Activated T-cell treated with anti-CD3 and anti-CD28 coated beads, Interleukin-2, amount 50 U/mL, for 72 hours (primary cell): Measurements from ENCODE around the gene ITSN2. TPM values are rescaled to one million over a fixed set of nuclear protein-coding genes. Genes with fewer than 3 reads are reported as not detected.
"Not testable (repeated sequence)": the region's sequence is repeated elsewhere in the genome, so short reads cannot be mapped to it uniquely, and the experiment has no call there.

ENCODE experiments used
- ATAC-seq, 2 donors: fragments of 150-1000 bp; cut with Tn5 transposase; replicated peaks in 1 of 2; 2 replicates each; pipeline ENCODE4 v1.10.0; 2021; ENCODE audit warnings: moderate library complexity in 2 of 2, mild to moderate bottlenecking in 1 of 2
- DNase-seq, 2 donors: peaks; one replicate each; pipeline ENCODE4 v3.0.0; 2021 to 2022; ENCODE audit warnings: mixed read lengths in 1 of 2
- H3K27ac Mint-ChIP-seq: one replicate; pipeline ENCODE4 v1.8.0; 2022; ENCODE audit warnings: mild to moderate bottlenecking, moderate library complexity, mixed read lengths
- H3K27me3 Mint-ChIP-seq: one replicate; pipeline ENCODE4 v1.8.0; 2022; ENCODE audit warnings: low read depth, mixed read lengths
- H3K36me3 Mint-ChIP-seq, 2 donors: one replicate each; pipeline ENCODE4 v1.8.0; 2022; ENCODE audit warnings: mixed read lengths in 2 of 2, mild to moderate bottlenecking in 1 of 2; ENCODE audit not compliant: insufficient read depth in 2 of 2
- H3K4me1 Mint-ChIP-seq: one replicate; pipeline ENCODE4 v1.8.0; 2022; ENCODE audit warnings: low read depth, mixed read lengths
- H3K4me3 Mint-ChIP-seq, 2 donors: one replicate each; pipeline ENCODE4 v1.8.0; 2022; ENCODE audit warnings: mild to moderate bottlenecking in 2 of 2, mixed read lengths in 2 of 2, moderate library complexity in 2 of 2
- H3K9me3 Mint-ChIP-seq, 2 donors: one replicate each; pipeline ENCODE4 v1.8.0; 2022; ENCODE audit warnings: mixed read lengths in 2 of 2
- total RNA-seq, 2 donors: library from RNA; stranded (reverse); gene quantifications; one replicate each; pipeline ENCODE4 v1.2.3, GENCODE V29; 2022

The ITSN2 gene
- total RNA-seq, 2 donors from 2014 or later: 63.4 to 72.4 TPM

DNA sequence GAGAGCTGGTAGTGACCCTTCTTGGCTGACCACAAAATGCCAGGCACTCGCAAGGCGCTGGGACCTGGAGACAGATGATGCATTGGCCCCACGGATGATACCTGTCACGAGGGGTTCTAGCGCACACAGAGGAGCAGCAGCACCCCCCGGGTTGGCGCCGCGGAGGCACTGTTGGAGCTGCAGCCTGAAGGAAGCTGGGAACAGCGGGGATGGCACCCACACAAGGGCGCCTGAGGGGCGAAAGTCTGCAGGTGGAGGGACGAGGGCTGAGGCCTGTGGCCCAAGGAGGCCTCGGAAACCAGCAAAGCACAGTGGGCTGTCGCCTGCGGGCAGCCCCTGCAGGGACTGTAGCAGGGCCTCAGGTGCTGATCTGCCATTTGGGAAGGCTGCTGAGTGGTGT is 151.8 kb downstream of the ITSN2 start:
- no peak for ATAC-seq
- Mint-ChIP-seq H3K27me3 (no peaks in the 10 kb centered on the region), H3K9me3 (no peaks in the 10 kb centered on the region), H3K36me3 (peaks cover 2 to 3% of the 10 kb centered on the region in 2 donors), H3K4me1 (no peaks in the 10 kb centered on the region), H3K4me3 (no peak overlapping the region), H3K27ac (no peak overlapping the region)
- no peak for DNase-seq

DNA sequence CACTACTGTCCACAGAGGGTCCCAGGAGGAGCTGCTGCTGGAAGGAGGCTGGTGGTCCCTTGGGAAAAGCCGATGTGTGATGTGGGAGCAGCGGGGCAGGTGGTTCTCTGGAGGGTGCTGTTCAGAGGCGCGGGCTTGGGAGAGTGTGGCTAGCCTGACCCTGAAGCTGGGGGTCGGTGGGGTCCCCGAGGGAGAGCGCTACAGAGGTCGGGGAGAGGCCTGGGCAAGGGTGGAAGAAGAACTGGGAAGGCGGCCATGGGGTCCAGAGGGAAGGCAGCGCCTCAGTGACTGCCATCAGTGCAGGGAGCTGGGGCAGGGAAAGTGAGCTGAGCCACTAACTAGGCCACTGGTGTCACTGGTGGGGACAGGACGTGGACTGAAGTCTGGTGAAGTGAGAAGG is 153.0 kb downstream of the ITSN2 start:
- Mint-ChIP-seq H3K36me3 (peaks cover 2 to 3% of the 10 kb centered on the region in 2 donors), H3K9me3 (no peaks in the 10 kb centered on the region), H3K27me3 (no peaks in the 10 kb centered on the region), H3K4me1 (no peaks in the 10 kb centered on the region), H3K27ac (no peak overlapping the region), H3K4me3 (no peak overlapping the region)
- ATAC-seq (no peak), DNase-seq (no peak)

DNA sequence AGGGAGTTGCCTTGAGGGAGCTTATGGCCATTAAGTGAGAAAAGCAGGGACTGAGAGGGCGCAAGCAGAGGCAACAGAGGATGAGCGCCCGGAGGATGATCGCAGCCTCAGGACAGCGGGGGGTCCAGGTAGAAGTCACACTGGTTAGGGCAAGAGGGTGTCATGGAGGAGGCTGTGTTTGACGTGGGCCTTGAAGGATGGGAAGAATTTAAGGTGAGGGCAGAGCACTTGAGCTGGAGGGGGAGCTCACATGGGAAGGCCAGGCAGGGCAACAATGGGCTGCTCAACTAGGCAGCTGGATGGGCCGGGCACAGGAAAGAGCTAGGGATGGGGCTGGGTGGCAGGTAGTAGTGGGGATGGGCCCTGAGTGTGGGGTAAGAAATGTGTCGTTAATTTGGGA is 153.6 kb downstream of the ITSN2 start:
- DNase-seq (no peak), ATAC-seq (no peak)
- Mint-ChIP-seq H3K4me1 (no peaks in the 10 kb centered on the region), H3K36me3 (peaks cover 2 to 3% of the 10 kb centered on the region in 2 donors), H3K27ac (no peak overlapping the region), H3K4me3 (no peak overlapping the region), H3K9me3 (no peaks in the 10 kb centered on the region), H3K27me3 (no peaks in the 10 kb centered on the region)

DNA sequence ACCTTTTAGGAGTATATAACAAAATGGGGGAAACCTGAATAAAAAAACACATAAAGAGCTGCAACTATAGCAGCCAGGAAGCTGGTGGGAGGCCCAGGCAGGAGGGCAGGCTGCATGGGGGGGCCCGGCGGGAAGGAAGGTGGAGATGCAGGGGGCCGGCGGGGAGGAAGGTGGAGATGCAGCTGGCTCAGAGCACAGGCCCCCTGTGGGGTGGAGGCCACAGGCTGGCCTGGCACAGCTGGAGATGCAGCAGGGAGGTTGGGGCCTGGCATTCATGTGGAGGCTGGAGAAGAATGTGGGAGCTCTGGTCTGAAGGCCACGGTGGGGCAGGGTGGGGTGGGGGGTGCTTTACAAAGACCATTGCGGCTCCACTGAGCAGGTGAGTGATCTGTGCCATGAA is 154.1 kb downstream of the ITSN2 start:
- Mint-ChIP-seq H3K4me3 (no peak overlapping the region), H3K36me3 (peaks cover 2% of the 10 kb centered on the region in 2 donors), H3K27me3 (no peaks in the 10 kb centered on the region), H3K4me1 (no peaks in the 10 kb centered on the region), H3K9me3 (no peaks in the 10 kb centered on the region), H3K27ac (no peak overlapping the region)
- ATAC-seq (no peak), DNase-seq (no peak)

DNA sequence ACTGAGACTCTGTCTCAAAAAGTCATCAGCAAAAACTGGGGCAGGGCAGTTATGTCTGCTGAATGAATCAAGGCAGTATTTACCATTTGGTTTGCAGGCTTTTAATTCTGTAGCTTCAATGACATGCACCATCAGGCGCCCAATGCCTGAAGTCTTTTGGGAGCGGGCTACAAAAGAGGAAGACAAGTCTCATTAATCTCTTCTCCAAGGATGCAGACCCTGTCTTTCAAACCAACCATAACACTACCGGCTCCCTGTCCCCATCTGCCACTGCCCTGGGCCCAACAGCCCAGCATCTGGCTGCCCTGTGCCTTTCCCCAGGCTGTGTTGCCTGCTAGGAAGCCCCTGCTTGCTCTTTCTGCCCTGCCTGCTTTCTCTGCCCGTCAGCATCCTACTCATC is 155.2 kb downstream of the ITSN2 start:
- Mint-ChIP-seq H3K36me3 (peaks cover 0 to 2% of the 10 kb centered on the region in 2 donors), H3K4me1 (no peaks in the 10 kb centered on the region), H3K4me3 (no peak overlapping the region), H3K27ac (no peak overlapping the region), H3K27me3 (no peaks in the 10 kb centered on the region), H3K9me3 (no peaks in the 10 kb centered on the region)
- DNase-seq: no peak
- ATAC-seq: no peak

DNA sequence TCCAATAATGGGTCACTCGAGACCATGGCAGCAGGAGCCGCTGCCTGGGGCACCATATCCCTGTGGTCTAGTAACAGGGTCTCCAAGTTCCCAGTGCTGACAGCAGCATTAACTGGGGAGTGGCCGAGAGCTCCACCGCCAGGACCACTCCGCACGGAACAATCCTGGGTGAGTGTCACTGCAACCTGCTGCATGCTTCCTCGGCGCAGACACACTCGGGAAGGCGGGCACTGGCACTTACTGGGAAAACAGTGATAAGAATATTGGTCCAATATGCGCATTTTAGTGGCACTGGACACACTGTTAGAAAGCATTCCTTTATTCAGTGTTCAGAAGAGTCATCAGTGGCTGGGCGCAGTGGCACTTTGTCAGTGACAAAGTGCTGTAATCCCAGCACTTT is 155.8 kb downstream of the ITSN2 start:
- Mint-ChIP-seq H3K27me3 (no peaks in the 10 kb centered on the region), H3K9me3 (no peaks in the 10 kb centered on the region), H3K36me3 (peaks cover 1 to 2% of the 10 kb centered on the region in 2 donors), H3K27ac (no peak overlapping the region), H3K4me1 (no peaks in the 10 kb centered on the region), H3K4me3 (no peak overlapping the region)
- ATAC-seq: no peak
- no peak for DNase-seq

DNA sequence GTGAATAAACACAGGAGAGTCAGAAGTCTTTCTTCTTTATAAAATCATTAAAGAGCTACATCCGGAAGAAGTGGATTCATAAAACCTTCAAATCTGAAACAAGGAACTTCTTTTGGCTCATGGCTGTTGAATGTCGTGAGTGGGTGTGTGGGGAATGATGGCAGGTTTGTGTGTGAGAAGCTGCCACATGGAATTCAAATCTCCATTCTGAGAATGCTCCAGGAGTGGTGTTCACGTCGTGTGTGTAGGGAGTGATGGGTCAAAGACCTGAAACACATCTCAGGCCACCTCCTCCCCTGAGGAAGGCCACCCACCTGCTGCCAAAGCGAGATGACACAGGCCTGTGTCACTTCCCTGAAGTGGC is 156.6 kb downstream of the ITSN2 start:
- ATAC-seq (no peak), DNase-seq (no peak)
- H3K27ac Mint-ChIP-seq: no peak overlapping the region
- no peaks in the 10 kb centered on the region for H3K27me3 Mint-ChIP-seq
- no peaks in the 10 kb centered on the region for H3K4me1 Mint-ChIP-seq
- no peak overlapping the region for H3K4me3 Mint-ChIP-seq
- peaks cover 0 to 1% of the 10 kb centered on the region in 2 donors for H3K36me3 Mint-ChIP-seq
- no peaks in the 10 kb centered on the region for H3K9me3 Mint-ChIP-seq

DNA sequence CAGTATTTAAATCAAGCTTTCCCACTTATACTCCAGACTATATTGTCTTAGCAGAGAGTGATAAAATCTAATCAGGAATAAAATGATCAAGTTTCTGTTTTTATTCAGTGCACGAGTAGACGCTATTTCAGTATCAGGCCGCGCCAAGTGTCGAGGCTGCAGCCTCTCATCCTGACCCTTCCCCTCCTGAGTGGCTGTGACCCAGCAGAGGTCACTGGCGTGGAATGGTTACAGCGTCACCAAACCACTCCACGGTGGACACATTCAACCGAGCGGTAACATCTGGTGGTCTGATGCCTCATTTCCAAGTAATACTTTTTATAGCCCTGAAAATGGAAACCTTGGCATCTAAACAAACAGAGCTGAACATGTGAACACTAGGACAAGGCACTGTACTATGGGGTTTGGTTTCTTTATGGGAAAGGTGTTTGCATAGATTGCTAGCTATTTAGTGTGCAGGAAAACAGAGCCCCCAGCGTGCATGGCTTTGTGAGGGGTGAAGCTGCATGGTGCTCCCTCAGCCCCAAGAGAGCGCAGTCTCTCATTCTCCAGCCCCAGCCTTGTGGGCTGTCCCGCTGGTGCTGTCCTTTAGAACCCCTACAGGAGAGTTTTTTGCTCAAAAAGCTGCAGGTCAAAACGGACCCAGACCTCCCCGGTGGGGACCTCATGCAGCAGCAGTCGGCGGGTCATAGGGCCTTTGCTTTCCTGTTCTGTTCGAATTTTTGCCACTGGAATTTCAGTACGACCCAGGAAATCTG is 157.1 kb downstream of the ITSN2 start:
- Mint-ChIP-seq H3K27me3 (no peaks in the 10 kb centered on the region), H3K4me1 (no peaks in the 10 kb centered on the region), H3K9me3 (no peaks in the 10 kb centered on the region), H3K27ac (no peak overlapping the region), H3K4me3 (no peak overlapping the region), H3K36me3 (peaks cover 0 to 1% of the 10 kb centered on the region in 2 donors)
- ATAC-seq (no peak), DNase-seq (no peak)

DNA sequence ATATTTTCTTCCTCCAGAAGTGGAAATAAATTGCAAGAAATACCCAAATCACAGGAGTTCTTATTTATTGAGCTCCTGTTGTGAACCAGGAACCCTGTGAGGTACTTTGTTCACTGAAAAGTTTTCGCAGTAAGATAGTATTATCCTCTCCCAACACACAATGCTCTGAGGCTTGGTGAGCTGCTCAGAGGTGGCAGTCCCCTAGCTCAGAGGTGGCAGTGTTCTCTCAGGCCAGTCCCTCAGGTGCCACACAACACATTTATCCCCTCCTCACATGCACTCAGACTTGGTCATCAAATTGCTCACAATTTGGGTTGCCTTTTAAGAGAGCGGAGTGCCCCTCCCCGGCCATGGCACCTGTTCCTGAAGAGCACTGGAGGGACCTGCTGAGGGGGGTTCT is 159.5 kb downstream of the ITSN2 start:
- Mint-ChIP-seq H3K36me3 (peaks cover 1 to 4% of the 10 kb centered on the region in 2 donors), H3K9me3 (peaks cover 4 to 6% of the 10 kb centered on the region in 2 donors), H3K4me1 (no peaks in the 10 kb centered on the region), H3K27ac (no peak overlapping the region), H3K4me3 (no peak overlapping the region), H3K27me3 (no peaks in the 10 kb centered on the region)
- ATAC-seq (no peak), DNase-seq (no peak)

DNA sequence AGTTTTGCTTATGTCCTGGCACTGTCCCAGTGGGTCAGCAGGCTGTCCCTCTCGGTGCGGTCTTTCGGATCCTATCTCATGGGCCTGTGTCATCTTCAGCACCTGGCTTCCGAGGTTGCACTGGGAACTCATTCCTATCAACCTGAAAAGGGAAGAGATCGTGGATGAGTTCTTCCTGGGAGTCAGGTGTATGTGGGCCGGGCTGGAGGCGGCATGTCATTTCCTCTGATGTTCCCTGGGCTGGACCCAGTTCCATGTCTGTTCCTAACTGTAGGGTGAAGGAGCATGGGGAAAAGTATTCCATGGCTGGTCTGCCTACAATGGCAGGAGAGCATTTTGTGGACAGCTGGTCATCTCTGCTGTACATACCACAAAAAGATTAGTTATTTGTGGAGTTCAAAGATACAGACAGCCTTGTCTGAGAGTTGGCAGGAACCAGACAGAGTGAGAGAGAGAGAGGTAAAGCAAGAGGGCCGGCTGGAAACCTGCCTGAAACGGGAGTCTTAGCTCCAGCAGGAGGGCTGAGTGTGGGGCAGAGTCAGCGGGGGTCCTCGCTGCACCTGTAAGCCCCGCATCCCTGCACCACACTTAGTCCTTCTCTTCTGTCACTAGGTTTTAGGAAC is 160.3 kb downstream of the ITSN2 start:
- Mint-ChIP-seq H3K36me3 (peaks cover 1 to 4% of the 10 kb centered on the region in 2 donors), H3K4me3 (no peak overlapping the region), H3K27ac (no peak overlapping the region), H3K9me3 (peaks cover 4 to 6% of the 10 kb centered on the region in 2 donors), H3K27me3 (no peaks in the 10 kb centered on the region), H3K4me1 (no peaks in the 10 kb centered on the region)
- no peak for ATAC-seq
- DNase-seq: no peak

DNA sequence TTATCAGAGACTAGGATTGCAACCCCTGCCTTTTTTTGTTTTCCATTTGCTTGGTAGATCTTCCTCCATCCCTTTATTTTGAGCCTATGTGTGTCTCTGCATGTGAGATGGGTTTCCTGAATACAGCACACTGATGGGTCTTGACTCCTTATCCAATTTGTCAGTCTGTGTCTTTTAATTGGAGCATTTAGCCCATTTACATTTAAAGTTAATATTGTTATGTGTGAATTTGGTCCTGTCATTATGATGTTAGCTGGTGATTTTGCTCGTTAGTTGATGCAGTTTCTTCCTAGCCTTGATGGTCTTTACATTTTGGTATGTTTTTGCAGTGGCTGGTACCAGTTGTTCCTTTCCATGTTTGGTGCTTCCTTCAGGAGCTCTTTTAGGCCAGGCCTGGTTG is 163.1 kb downstream of the ITSN2 start:
- H3K4me1 Mint-ChIP-seq, DNase-seq, H3K36me3 Mint-ChIP-seq, H3K9me3 Mint-ChIP-seq, H3K4me3 Mint-ChIP-seq, H3K27ac Mint-ChIP-seq, H3K27me3 Mint-ChIP-seq, ATAC-seq: not testable (repeated sequence)

DNA sequence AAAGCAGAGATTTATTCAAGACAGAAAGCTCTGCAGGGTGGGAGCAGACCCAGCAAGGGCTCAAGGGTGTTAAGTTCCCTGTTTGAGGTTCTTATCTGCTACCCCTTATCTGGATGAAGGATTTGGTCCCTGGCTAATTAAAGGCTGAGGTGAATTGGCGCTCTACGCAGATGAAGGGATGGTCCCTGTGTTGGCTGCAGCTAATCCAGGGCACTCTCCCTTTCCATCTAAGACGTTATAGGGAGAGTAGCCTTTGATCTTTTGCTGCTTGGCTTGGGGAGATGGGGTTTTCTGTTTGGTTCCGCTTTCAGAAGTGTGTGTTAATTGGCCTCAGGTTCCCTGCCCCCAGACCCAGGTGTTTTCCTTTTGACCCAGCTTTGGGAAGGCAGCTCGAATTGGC is 168.5 kb downstream of the ITSN2 start:
- Mint-ChIP-seq H3K9me3 (peaks cover 3 to 10% of the 10 kb centered on the region in 2 donors), H3K27me3 (peaks cover 5% of the 10 kb centered on the region), H3K4me3 (no peak overlapping the region), H3K4me1 (no peaks in the 10 kb centered on the region), H3K27ac (no peak overlapping the region), H3K36me3 (peaks cover 2 to 3% of the 10 kb centered on the region in 2 donors)
- no peak for ATAC-seq
- no peak for DNase-seq

DNA sequence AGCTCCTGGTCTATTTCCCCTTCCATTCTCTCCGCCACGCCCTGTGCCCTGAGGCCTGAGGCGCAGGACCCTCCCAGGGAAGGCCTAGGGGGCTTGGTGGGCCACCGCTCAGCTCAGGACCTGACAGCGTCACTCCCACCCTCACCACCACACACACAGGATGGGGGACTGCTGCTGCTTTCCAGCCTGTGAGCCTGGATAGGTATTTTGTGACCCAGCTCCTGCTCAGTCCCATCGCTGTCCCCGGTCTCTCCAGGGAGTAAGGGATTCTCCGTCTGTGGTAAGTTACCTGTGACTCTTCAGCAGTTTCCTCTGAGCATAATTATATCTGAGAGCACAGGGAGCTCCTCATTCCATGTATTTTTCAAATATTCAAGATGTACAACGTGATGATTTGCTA is 169.2 kb downstream of the ITSN2 start:
- Mint-ChIP-seq H3K36me3 (peaks cover 0 to 3% of the 10 kb centered on the region in 2 donors), H3K9me3 (peaks cover 0 to 7% of the 10 kb centered on the region in 2 donors), H3K27ac (no peak overlapping the region), H3K4me3 (no peak overlapping the region), H3K27me3 (peaks cover 5% of the 10 kb centered on the region), H3K4me1 (no peaks in the 10 kb centered on the region)
- ATAC-seq: no peak
- no peak for DNase-seq

DNA sequence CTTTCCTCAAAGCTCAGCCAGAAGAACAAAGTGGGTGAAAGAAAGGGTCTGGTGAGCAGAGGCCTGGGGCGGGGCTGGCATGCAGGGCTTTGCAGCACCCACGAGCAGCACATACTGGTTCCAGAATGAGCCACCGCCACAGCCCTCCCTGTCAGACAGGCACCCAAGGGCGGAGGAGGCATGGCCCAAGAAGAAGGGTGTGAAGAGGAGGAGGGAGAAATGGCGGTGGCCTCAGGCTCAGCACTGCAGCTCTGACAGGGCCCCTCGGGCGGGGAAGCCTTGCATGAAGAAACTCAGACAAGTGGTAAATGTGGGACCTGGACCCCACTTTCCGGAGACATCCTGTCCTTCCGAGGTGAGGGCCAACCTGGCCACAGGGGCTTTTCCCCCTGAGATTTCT is 169.8 kb downstream of the ITSN2 start:
- no peaks in the 10 kb centered on the region for H3K4me1 Mint-ChIP-seq
- ATAC-seq: no peak
- H3K27ac Mint-ChIP-seq: no peak overlapping the region
- no peak for DNase-seq
- H3K27me3 Mint-ChIP-seq: peaks cover 5% of the 10 kb centered on the region
- peaks cover 0 to 7% of the 10 kb centered on the region in 2 donors for H3K9me3 Mint-ChIP-seq
- no peak overlapping the region for H3K4me3 Mint-ChIP-seq
- H3K36me3 Mint-ChIP-seq: peaks cover 0 to 3% of the 10 kb centered on the region in 2 donors
